ENCODE measurements around the gene CCDC152. TPM values are rescaled to one million over a fixed set of nuclear protein-coding genes. Genes with fewer than 3 reads are reported as not detected.

The CCDC152 gene
- total and polyA plus RNA-seq, 10 of the 15 experiments (the other 5 are each of a cell fraction or from before 2014, with no cell fraction given) = 0.12 to 25.8 (median 13.5) TPM

DNA sequence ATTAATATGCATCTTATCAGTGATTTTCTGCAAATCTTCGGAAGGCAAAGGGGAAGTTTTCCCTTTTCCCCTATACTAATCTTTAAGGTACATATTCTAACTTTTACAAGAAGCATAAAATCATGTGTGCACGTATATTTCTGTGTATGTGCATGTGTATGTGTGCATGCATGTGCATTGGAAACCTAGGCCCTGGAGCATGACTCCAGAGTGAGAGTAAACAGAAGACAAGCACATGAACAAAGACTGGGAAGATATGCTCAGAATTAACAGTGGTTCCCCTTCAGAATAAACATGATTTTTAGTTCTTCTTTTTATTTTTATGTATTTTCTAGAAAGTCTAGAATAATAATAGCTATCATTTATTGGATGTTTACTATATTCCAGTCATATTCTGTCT, 65.9 kb downstream of the CCDC152 start:
- no peak for ATAC-seq
- no peak for TF ChIP-seq CBX5 (IDR thresholded peaks at IDR 0.05; ENCODE audit: low read depth)
- TF ChIP-seq, protein P1, sequence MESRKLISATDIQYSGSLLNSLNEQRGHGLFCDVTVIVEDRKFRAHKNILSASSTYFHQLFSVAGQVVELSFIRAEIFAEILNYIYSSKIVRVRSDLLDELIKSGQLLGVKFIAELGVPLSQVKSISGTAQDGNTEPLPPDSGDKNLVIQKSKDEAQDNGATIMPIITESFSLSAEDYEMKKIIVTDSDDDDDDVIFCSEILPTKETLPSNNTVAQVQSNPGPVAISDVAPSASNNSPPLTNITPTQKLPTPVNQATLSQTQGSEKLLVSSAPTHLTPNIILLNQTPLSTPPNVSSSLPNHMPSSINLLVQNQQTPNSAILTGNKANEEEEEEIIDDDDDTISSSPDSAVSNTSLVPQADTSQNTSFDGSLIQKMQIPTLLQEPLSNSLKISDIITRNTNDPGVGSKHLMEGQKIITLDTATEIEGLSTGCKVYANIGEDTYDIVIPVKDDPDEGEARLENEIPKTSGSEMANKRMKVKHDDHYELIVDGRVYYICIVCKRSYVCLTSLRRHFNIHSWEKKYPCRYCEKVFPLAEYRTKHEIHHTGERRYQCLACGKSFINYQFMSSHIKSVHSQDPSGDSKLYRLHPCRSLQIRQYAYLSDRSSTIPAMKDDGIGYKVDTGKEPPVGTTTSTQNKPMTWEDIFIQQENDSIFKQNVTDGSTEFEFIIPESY (IDR thresholded peaks at IDR 0.05) = no peak
- TF ChIP-seq NBN (IDR thresholded peaks at IDR 0.05) = no peak
- intact Hi-C loops (cut with micrococcal nuclease; ENCODE audit: unreplicated experiment) = no loop called here
- CTCF ChIA-PET = interaction anchor here (0.7 to 2.1 kb wide), 2 partner anchors 59 to 67 kb away, joined by 3 to 7 read pairs; no protein-coding TSS in a partner anchor
- POLR2A ChIA-PET = no interaction called here
- no peak for DNase-seq (ENCODE audit: low read depth, low spot score)
- no peaks in the 10 kb centered on the region for H3K9me3 ChIP-seq (replicated peaks; ENCODE audit: control insufficient read depth, insufficient read depth, low read length)
- RAD21 ChIA-PET (ENCODE audit: unreplicated experiment) = interaction anchor here (1.6 kb wide), 1 partner anchor 13 kb away, joined by 5 read pairs; no protein-coding TSS in a partner anchor
- no peaks in the 10 kb centered on the region for H3K36me3 ChIP-seq (ENCODE audit: control insufficient read depth in 2 of 2, insufficient read depth in 2 of 2, low read length in 1 of 2)
- BruUV-seq (replicated peaks) = no TSS peak
- H3K4me1 ChIP-seq (ENCODE audit: control insufficient read depth, insufficient read depth, low read length) = no peaks in the 10 kb centered on the region
- H2AFZ ChIP-seq (ENCODE audit: control insufficient read depth, low read depth, low read length) = no peak overlapping the region
- no peak overlapping the region for H3K4me3 ChIP-seq
- H3K4me2 ChIP-seq (ENCODE audit: control insufficient read depth, insufficient read depth) = no peak overlapping the region
- no peaks in the 10 kb centered on the region for H3K27me3 ChIP-seq (replicated peaks in 1 of 2; ENCODE audit: control insufficient read depth in 2 of 2, insufficient read depth in 2 of 2, low read length in 1 of 2)
- no peak overlapping the region for H3K27ac ChIP-seq (ENCODE audit: control insufficient read depth, insufficient read depth)
- in situ Hi-C loops (cut with MboI) = no loop called here
- H3K79me2 ChIP-seq (ENCODE audit: control insufficient read depth, insufficient read depth, low read length) = no peaks in the 10 kb centered on the region
- no peak overlapping the region for H3K9ac ChIP-seq (ENCODE audit: control insufficient read depth, insufficient read depth, low read length)
- WGBS (ENCODE audit: insufficient coverage, insufficient replicate concordance, low lambda C conversion rate, missing lambda C conversion rate) = 14% methylated on average over 2 of the region's 2 CpGs
- SMC1A ChIA-PET (ENCODE audit: uncharacterized antibody, unreplicated experiment) = interaction anchor here (0.6 to 2.6 kb wide), 2 partner anchors 10 to 24 kb away, joined by 4 to 8 read pairs; no protein-coding TSS in a partner anchor
- H4K20me1 ChIP-seq (ENCODE audit: control insufficient read depth, insufficient read depth) = no peaks in the 10 kb centered on the region
- no peak for FAIRE-seq

DNA sequence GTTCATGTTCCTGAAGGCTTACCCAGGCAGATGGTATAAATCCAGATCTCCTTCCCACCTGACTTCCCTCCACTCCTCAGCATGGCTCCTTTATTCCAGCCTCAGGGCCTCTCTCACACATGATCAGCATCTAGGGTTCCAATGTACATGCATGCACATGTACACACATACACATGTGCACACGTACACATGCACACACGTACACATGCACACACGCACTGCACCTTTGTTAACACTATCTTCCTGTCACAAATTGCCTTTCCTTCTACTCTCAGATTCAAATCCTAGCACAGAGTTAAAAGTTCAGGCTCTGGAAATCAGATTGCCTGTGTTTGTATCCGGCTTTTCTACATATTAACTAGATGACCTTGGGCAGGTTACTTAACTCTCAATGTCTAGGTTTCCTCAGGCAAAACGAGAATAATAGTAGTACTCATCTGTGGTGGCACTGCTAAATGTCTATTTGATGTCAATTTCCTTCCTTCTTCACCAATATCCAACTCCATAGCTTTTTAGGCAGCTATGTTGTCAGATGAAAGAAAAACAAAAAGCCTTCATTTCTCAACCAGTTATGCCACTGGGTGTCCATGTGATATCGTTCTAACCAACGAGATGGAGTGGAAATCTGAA, 67.8 kb downstream of the CCDC152 start:
- H4K20me1 ChIP-seq (ENCODE audit: control insufficient read depth, insufficient read depth) = no peaks in the 10 kb centered on the region
- DNase-seq (ENCODE audit: low read depth, low spot score) = no peak
- no peak overlapping the region for H3K9ac ChIP-seq (ENCODE audit: control insufficient read depth, insufficient read depth, low read length)
- FAIRE-seq = no peak
- intact Hi-C loops (cut with micrococcal nuclease; ENCODE audit: unreplicated experiment) (no loop called here), in situ Hi-C loops (cut with MboI) (no loop called here)
- ChIA-PET SMC1A (ENCODE audit: uncharacterized antibody, unreplicated experiment) (interaction anchor here (0.7 to 2.6 kb wide), 3 partner anchors 9 to 64 kb away, joined by 3 to 8 read pairs (median 4); no protein-coding TSS in a partner anchor), CTCF (interaction anchor here (0.8 to 2.1 kb wide), 3 partner anchors 16 to 77 kb away, joined by 3 to 7 read pairs (median 3); no protein-coding TSS in a partner anchor), POLR2A (no interaction called here), RAD21 (ENCODE audit: unreplicated experiment) (no interaction called here)
- H3K27me3 ChIP-seq (replicated peaks in 1 of 2; ENCODE audit: control insufficient read depth in 2 of 2, insufficient read depth in 2 of 2, low read length in 1 of 2) = no peaks in the 10 kb centered on the region; a peak in 1 of 4 replicates
- H3K79me2 ChIP-seq (ENCODE audit: control insufficient read depth, insufficient read depth, low read length) = no peaks in the 10 kb centered on the region
- WGBS (ENCODE audit: insufficient coverage, insufficient replicate concordance, low lambda C conversion rate, missing lambda C conversion rate) = 35% methylated on average over 7 of the region's 7 CpGs
- H2AFZ ChIP-seq (ENCODE audit: control insufficient read depth, low read depth, low read length) = no peak overlapping the region
- no peaks in the 10 kb centered on the region for H3K4me1 ChIP-seq (ENCODE audit: control insufficient read depth, insufficient read depth, low read length)
- H3K4me3 ChIP-seq = no peak overlapping the region
- H3K27ac ChIP-seq (ENCODE audit: control insufficient read depth, insufficient read depth) = no peak overlapping the region
- no peaks in the 10 kb centered on the region for H3K36me3 ChIP-seq (ENCODE audit: control insufficient read depth in 2 of 2, insufficient read depth in 2 of 2, low read length in 1 of 2)
- no peaks in the 10 kb centered on the region for H3K9me3 ChIP-seq (replicated peaks; ENCODE audit: control insufficient read depth, insufficient read depth, low read length)
- no TSS peak for BruUV-seq (replicated peaks)
- H3K4me2 ChIP-seq (ENCODE audit: control insufficient read depth, insufficient read depth) = no peak overlapping the region
- no peak for ATAC-seq
- TF ChIP-seq, protein P2, sequence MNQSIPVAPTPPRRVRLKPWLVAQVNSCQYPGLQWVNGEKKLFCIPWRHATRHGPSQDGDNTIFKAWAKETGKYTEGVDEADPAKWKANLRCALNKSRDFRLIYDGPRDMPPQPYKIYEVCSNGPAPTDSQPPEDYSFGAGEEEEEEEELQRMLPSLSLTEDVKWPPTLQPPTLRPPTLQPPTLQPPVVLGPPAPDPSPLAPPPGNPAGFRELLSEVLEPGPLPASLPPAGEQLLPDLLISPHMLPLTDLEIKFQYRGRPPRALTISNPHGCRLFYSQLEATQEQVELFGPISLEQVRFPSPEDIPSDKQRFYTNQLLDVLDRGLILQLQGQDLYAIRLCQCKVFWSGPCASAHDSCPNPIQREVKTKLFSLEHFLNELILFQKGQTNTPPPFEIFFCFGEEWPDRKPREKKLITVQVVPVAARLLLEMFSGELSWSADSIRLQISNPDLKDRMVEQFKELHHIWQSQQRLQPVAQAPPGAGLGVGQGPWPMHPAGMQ (IDR thresholded peaks at IDR 0.05; ENCODE audit: borderline replicate concordance) = no peak
- TF ChIP-seq POLR2AphosphoS5 (IDR thresholded peaks at IDR 0.05; ENCODE audit: low read length) (no peak), ZSCAN29 (IDR thresholded peaks at IDR 0.05) (no peak), DPF2 (IDR thresholded peaks at IDR 0.05) (no peak), BCL11A (IDR thresholded peaks at IDR 0.05; ENCODE audit: low read depth, low read length) (no peak), TAF1 (IDR thresholded peaks at IDR 0.05; ENCODE audit: borderline replicate concordance, low read depth, low read length) (no peak)
- TF ChIP-seq, protein P3, sequence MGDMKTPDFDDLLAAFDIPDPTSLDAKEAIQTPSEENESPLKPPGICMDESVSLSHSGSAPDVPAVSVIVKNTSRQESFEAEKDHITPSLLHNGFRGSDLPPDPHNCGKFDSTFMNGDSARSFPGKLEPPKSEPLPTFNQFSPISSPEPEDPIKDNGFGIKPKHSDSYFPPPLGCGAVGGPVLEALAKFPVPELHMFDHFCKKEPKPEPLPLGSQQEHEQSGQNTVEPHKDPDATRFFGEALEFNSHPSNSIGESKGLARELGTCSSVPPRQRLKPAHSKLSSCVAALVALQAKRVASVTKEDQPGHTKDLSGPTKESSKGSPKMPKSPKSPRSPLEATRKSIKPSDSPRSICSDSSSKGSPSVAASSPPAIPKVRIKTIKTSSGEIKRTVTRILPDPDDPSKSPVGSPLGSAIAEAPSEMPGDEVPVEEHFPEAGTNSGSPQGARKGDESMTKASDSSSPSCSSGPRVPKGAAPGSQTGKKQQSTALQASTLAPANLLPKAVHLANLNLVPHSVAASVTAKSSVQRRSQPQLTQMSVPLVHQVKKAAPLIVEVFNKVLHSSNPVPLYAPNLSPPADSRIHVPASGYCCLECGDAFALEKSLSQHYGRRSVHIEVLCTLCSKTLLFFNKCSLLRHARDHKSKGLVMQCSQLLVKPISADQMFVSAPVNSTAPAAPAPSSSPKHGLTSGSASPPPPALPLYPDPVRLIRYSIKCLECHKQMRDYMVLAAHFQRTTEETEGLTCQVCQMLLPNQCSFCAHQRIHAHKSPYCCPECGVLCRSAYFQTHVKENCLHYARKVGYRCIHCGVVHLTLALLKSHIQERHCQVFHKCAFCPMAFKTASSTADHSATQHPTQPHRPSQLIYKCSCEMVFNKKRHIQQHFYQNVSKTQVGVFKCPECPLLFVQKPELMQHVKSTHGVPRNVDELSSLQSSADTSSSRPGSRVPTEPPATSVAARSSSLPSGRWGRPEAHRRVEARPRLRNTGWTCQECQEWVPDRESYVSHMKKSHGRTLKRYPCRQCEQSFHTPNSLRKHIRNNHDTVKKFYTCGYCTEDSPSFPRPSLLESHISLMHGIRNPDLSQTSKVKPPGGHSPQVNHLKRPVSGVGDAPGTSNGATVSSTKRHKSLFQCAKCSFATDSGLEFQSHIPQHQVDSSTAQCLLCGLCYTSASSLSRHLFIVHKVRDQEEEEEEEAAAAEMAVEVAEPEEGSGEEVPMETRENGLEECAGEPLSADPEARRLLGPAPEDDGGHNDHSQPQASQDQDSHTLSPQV (IDR thresholded peaks at IDR 0.05) = no peak
